ENCODE data around the gene PEAK3. TPM values are rescaled to one million over a fixed set of nuclear protein-coding genes. Genes with fewer than 3 reads are reported as not detected.

PEAK3 gene
- total and polyA plus RNA-seq, 4 donors = 0.88 to 1.5 (median 0.93) TPM; not detected in 1

GRCh38 chr19:2233601-2234280, 48.2 kb downstream of the PEAK3 start:
- 91 to 92% methylated on average over 25 of the region's 25 CpGs for WGBS, 2 donors
- no peak overlapping the region for H3K4me3 ChIP-seq (ENCODE audit: low read length in 2 of 2)
- no peak overlapping the region for H3K27ac ChIP-seq (ENCODE audit: low read depth in 1 of 2, low read length in 2 of 2)
- H3K36me3 ChIP-seq (ENCODE audit: control insufficient read depth in 1 of 2, insufficient read depth in 2 of 2, low read length in 1 of 2) = peaks cover 0 to 2% of the 10 kb centered on the region in 2 donors
- no peaks in the 10 kb centered on the region for H3K9me3 ChIP-seq (ENCODE audit: control insufficient read depth, low read length)
- no peaks in the 10 kb centered on the region for H3K4me1 ChIP-seq (ENCODE audit: control insufficient read depth in 1 of 2, insufficient read depth in 2 of 2, low read length in 2 of 2)
- intact Hi-C loops (cut with DNase I) = loop anchor here in 1 of 2 donors (5.0 kb wide), 1 partner anchor 71 kb away; the partner anchor contains the start of gene DOT1L
- ATAC-seq (ENCODE audit: low FRiP score) (no peak), DNase-seq (no peak)
- H3K27me3 ChIP-seq (ENCODE audit: control insufficient read depth in 1 of 2, insufficient read depth in 2 of 2, low read length in 1 of 2) = no peaks in the 10 kb centered on the region

GRCh38 chr19:2232286-2233151, 49.5 kb downstream of the PEAK3 start:
- H3K27me3 ChIP-seq (ENCODE audit: control insufficient read depth in 1 of 2, insufficient read depth in 2 of 2, low read length in 1 of 2) = no peaks in the 10 kb centered on the region
- DNase-seq (no peak), ATAC-seq (ENCODE audit: low FRiP score) (no peak)
- intact Hi-C loops (cut with DNase I) = loop anchor here in 1 of 2 donors (5.0 kb wide), 1 partner anchor 70 kb away; the partner anchor contains the start of gene DOT1L
- WGBS, 2 donors = 83 to 84% methylated on average over 30 of the region's 30 CpGs
- H3K27ac ChIP-seq (ENCODE audit: low read depth in 1 of 2, low read length in 2 of 2) = no peak overlapping the region
- H3K36me3 ChIP-seq (ENCODE audit: control insufficient read depth in 1 of 2, insufficient read depth in 2 of 2, low read length in 1 of 2) = peaks cover 0 to 2% of the 10 kb centered on the region in 2 donors
- no peak overlapping the region for H3K4me3 ChIP-seq (ENCODE audit: low read length in 2 of 2)
- H3K9me3 ChIP-seq (ENCODE audit: control insufficient read depth, low read length) = no peaks in the 10 kb centered on the region
- H3K4me1 ChIP-seq (ENCODE audit: control insufficient read depth in 1 of 2, insufficient read depth in 2 of 2, low read length in 2 of 2) = no peaks in the 10 kb centered on the region

- whole genome bisulfite sequencing, 2 donors = 68 to 69% methylated on average over 21 of the region's 21 CpGs
- intact Hi-C loops (cut with DNase I) = loop anchor here in 1 of 2 donors (5.0 kb wide), 1 partner anchor 69 kb away; the partner anchor contains the start of gene DOT1L
- H3K27me3 ChIP-seq (ENCODE audit: control insufficient read depth in 1 of 2, insufficient read depth in 2 of 2, low read length in 1 of 2) = no peaks in the 10 kb centered on the region
- no peak overlapping the region for H3K4me3 ChIP-seq (ENCODE audit: low read length in 2 of 2)
- H3K36me3 ChIP-seq (ENCODE audit: control insufficient read depth in 1 of 2, insufficient read depth in 2 of 2, low read length in 1 of 2) = peaks cover 0 to 2% of the 10 kb centered on the region in 2 donors
- no peak overlapping the region for H3K27ac ChIP-seq (ENCODE audit: low read depth in 1 of 2, low read length in 2 of 2)
- H3K4me1 ChIP-seq (ENCODE audit: control insufficient read depth in 1 of 2, insufficient read depth in 2 of 2, low read length in 2 of 2) = no peaks in the 10 kb centered on the region
- no peak for DNase-seq
- ATAC-seq (ENCODE audit: low FRiP score) = no peak
- no peaks in the 10 kb centered on the region for H3K9me3 ChIP-seq (ENCODE audit: control insufficient read depth, low read length)
Measured at GRCh38 chr19:2231621-2232221, 50.3 kb downstream of the PEAK3 start.

- Histone ChIP-seq H3K4me1 (ENCODE audit: control insufficient read depth in 1 of 2, insufficient read depth in 2 of 2, low read length in 2 of 2) (no peaks in the 10 kb centered on the region), H3K27ac (ENCODE audit: low read depth in 1 of 2, low read length in 2 of 2) (no peak overlapping the region), H3K9me3 (ENCODE audit: control insufficient read depth, low read length) (no peaks in the 10 kb centered on the region), H3K36me3 (ENCODE audit: control insufficient read depth in 1 of 2, insufficient read depth in 2 of 2, low read length in 1 of 2) (peaks cover 0 to 6% of the 10 kb centered on the region in 2 donors), H3K27me3 (ENCODE audit: control insufficient read depth in 1 of 2, insufficient read depth in 2 of 2, low read length in 1 of 2) (no peaks in the 10 kb centered on the region), H3K4me3 (ENCODE audit: low read length in 2 of 2) (no peak overlapping the region)
- intact Hi-C loops (cut with DNase I) = loop anchor here in 1 of 2 donors (5.0 kb wide), 1 partner anchor 69 kb away; the partner anchor contains the start of gene DOT1L
- DNase-seq (no peak), ATAC-seq (ENCODE audit: low FRiP score) (no peak)
- 65 to 66% methylated on average over 10 to 12 of the region's 12 CpGs for WGBS, 2 donors
Measured at GRCh38 chr19:2230807-2231533, 51.0 kb downstream of the PEAK3 start.

- intact Hi-C loops (cut with DNase I) = loop anchor here in 1 of 2 donors (5.0 kb wide), 1 partner anchor 68 kb away; the partner anchor contains the start of gene DOT1L
- H3K27ac ChIP-seq (ENCODE audit: low read depth in 1 of 2, low read length in 2 of 2) = no peak overlapping the region
- no peaks in the 10 kb centered on the region for H3K27me3 ChIP-seq (ENCODE audit: control insufficient read depth in 1 of 2, insufficient read depth in 2 of 2, low read length in 1 of 2)
- DNase-seq (no peak), ATAC-seq (ENCODE audit: low FRiP score) (no peak)
- whole genome bisulfite sequencing, 2 donors = 92 to 93% methylated on average over 43 of the region's 43 CpGs
- no peaks in the 10 kb centered on the region for H3K4me1 ChIP-seq (ENCODE audit: control insufficient read depth in 1 of 2, insufficient read depth in 2 of 2, low read length in 2 of 2)
- no peak overlapping the region for H3K4me3 ChIP-seq (ENCODE audit: low read length in 2 of 2)
- H3K36me3 ChIP-seq (ENCODE audit: control insufficient read depth in 1 of 2, insufficient read depth in 2 of 2, low read length in 1 of 2) = peaks cover 0 to 6% of the 10 kb centered on the region in 2 donors
- no peaks in the 10 kb centered on the region for H3K9me3 ChIP-seq (ENCODE audit: control insufficient read depth, low read length)
Measured at GRCh38 chr19:2230033-2230531, 51.9 kb downstream of the PEAK3 start.

- no peaks in the 10 kb centered on the region for H3K9me3 ChIP-seq (ENCODE audit: control insufficient read depth, low read length)
- no peak for ATAC-seq (ENCODE audit: low FRiP score)
- 92 to 93% methylated on average over 45 of the region's 45 CpGs for WGBS, 2 donors
- H3K36me3 ChIP-seq (ENCODE audit: control insufficient read depth in 1 of 2, insufficient read depth in 2 of 2, low read length in 1 of 2) = peaks cover 0 to 6% of the 10 kb centered on the region in 2 donors
- H3K4me3 ChIP-seq (ENCODE audit: low read length in 2 of 2) = no peak overlapping the region
- no peaks in the 10 kb centered on the region for H3K27me3 ChIP-seq (ENCODE audit: control insufficient read depth in 1 of 2, insufficient read depth in 2 of 2, low read length in 1 of 2)
- H3K4me1 ChIP-seq (ENCODE audit: control insufficient read depth in 1 of 2, insufficient read depth in 2 of 2, low read length in 2 of 2) = no peaks in the 10 kb centered on the region
- intact Hi-C loops (cut with DNase I) = loop anchor here in 1 of 2 donors (5.0 kb wide), 1 partner anchor 67 kb away; the partner anchor contains the start of gene DOT1L
- no peak overlapping the region for H3K27ac ChIP-seq (ENCODE audit: low read depth in 1 of 2, low read length in 2 of 2)
- DNase-seq = no peak
Measured at GRCh38 chr19:2229103-2230032, 52.6 kb downstream of the PEAK3 start.

- no peaks in the 10 kb centered on the region for H3K9me3 ChIP-seq (ENCODE audit: control insufficient read depth, low read length)
- no peak overlapping the region for H3K27ac ChIP-seq (ENCODE audit: low read depth in 1 of 2, low read length in 2 of 2)
- no peaks in the 10 kb centered on the region for H3K4me1 ChIP-seq (ENCODE audit: control insufficient read depth in 1 of 2, insufficient read depth in 2 of 2, low read length in 2 of 2)
- intact Hi-C loops (cut with DNase I) = no loop called here
- H3K36me3 ChIP-seq (ENCODE audit: control insufficient read depth in 1 of 2, insufficient read depth in 2 of 2, low read length in 1 of 2) = peaks cover 0 to 6% of the 10 kb centered on the region in 2 donors
- ATAC-seq (ENCODE audit: low FRiP score) (no peak), DNase-seq (no peak)
- H3K27me3 ChIP-seq (ENCODE audit: control insufficient read depth in 1 of 2, insufficient read depth in 2 of 2, low read length in 1 of 2) = no peaks in the 10 kb centered on the region
- WGBS, 2 donors = 77 to 79% methylated on average over 46 to 48 of the region's 48 CpGs
- H3K4me3 ChIP-seq (ENCODE audit: low read length in 2 of 2) = no peak overlapping the region
Measured at GRCh38 chr19:2228157-2229030, 53.6 kb downstream of the PEAK3 start.

Data from aorta (tissue), 5 donors.